Panc1 (cell line): Measurements from ENCODE around the gene FCRL5. TPM values are rescaled to one million over a fixed set of nuclear protein-coding genes. Genes with fewer than 3 reads are reported as not detected.

Experiments
- ATAC-seq: fragments of 200-7000 bp; cut with Tn5 transposase; 2 replicates; pipeline ENCODE4 v1.9.1; 2020; ENCODE audit warnings: mild to moderate bottlenecking, moderate library complexity
- BruUV-seq: library from RNA; stranded (reverse); fragments of 400-500 nt; replicated peaks from 2 replicates; lab custom pipeline; 2021; lab: Mats Ljungman, UMichigan
- CTCF ChIA-PET: fragments of 300-600 bp; sonication (Branson Sonifier 250); formaldehyde crosslinking; loops from one replicate; lab custom pipeline; 2022; ENCODE audit warnings: antibody characterized with exemption; lab: Charles Lee
- POLR2A ChIA-PET: fragments of 300-600 bp; sonication (Branson Sonifier 250); formaldehyde crosslinking; loops from one replicate; lab custom pipeline; 2022; ENCODE audit warnings: antibody characterized with exemption; lab: Charles Lee
- DNase-seq: peaks from one replicate; pipeline ENCODE4 v3.0.0-alpha.2; 2010; ENCODE audit warnings: low read depth, low spot score
- H3K27ac ChIP-seq: 2 replicates; pipeline ENCODE4 v1.5.1; 2011; ENCODE audit warnings: mild to moderate bottlenecking, low read length, inconsistent platforms
- H3K27me3 ChIP-seq: fragments of 200-500 bp; sonication (Bioruptor generic); 2 replicates; pipeline ENCODE4 v1.6.0; 2014; ENCODE audit warnings: low read length, inconsistent platforms; ENCODE audit not compliant: control insufficient read depth, insufficient read depth
- H3K36me3 ChIP-seq: fragments of 200-500 bp; sonication (Bioruptor generic); 2 replicates; pipeline ENCODE4 v1.5.1; 2014; ENCODE audit warnings: inconsistent platforms, mild to moderate bottlenecking, low read length, moderate library complexity; ENCODE audit not compliant: control insufficient read depth, insufficient read depth
- H3K4me1 ChIP-seq: 2 replicates; pipeline ENCODE4 v1.5.1; 2011; ENCODE audit warnings: inconsistent platforms, mild to moderate bottlenecking, low read length, moderate library complexity; ENCODE audit not compliant: control insufficient read depth, insufficient read depth
- H3K4me3 ChIP-seq, 2 experiments: 2 replicates each; pipeline ENCODE4 v1.5.1; 2011 to 2012; ENCODE audit warnings: low read depth in 2 of 2, low read length in 2 of 2, mild to moderate bottlenecking in 2 of 2, inconsistent platforms in 1 of 2, moderate library complexity in 1 of 2
- H3K9me3 ChIP-seq: fragments of 200-500 bp; sonication (Bioruptor generic); 2 replicates; pipeline ENCODE4 v1.5.1; 2014; ENCODE audit warnings: low read depth, mild to moderate bottlenecking, inconsistent platforms, low read length, moderate library complexity; ENCODE audit not compliant: control insufficient read depth, insufficient read depth
- CTCF ChIP-seq: fragments of 450-650 bp; IDR thresholded peaks from 2 replicates; pipeline ENCODE4 v1.5.1; 2017; ENCODE audit warnings: mild to moderate bottlenecking
- POLR2AphosphoS5 ChIP-seq: IDR thresholded peaks from 2 replicates; pipeline ENCODE4 v1.6.1; 2012; ENCODE audit warnings: mild to moderate bottlenecking, low read depth, low read length, moderate library complexity
- REST ChIP-seq, 2 experiments: IDR thresholded peaks; 2 replicates each; pipeline ENCODE4 v1.6.1; 2011 to 2012; ENCODE audit warnings: low read depth in 2 of 2, control low read depth in 1 of 2, low read length in 1 of 2, mild to moderate bottlenecking in 1 of 2, moderate library complexity in 1 of 2; ENCODE audit not compliant: insufficient read depth in 1 of 2
- SIN3A ChIP-seq: IDR thresholded peaks from 2 replicates; pipeline ENCODE4 v1.6.1; 2012; ENCODE audit warnings: low read depth, mild to moderate bottlenecking, low read length, moderate library complexity, borderline replicate concordance; ENCODE audit not compliant: insufficient read depth
- TCF7L2 ChIP-seq: IDR thresholded peaks from 2 replicates; pipeline ENCODE4 v1.6.1; 2011; ENCODE audit warnings: mild to moderate bottlenecking, low read depth, low read length, inconsistent platforms
- in situ Hi-C: cut with HindIII; loops from 2 replicates; pipeline ENCODE4 v1.10.0; 2016; ENCODE audit warnings: low sequenced_read_pairs, low pct_unique_long_range_greater_than_20kb
- intact Hi-C: fragments of 100-400 bp; cut with micrococcal nuclease; formaldehyde crosslinking; loops from one replicate; pipeline ENCODE4 v1.10.0; 2022; ENCODE audit not compliant: unreplicated experiment
- total RNA-seq: library from RNA; stranded (reverse); gene quantifications from one replicate; pipeline ENCODE4 v1.2.1, GENCODE V29; 2021; ENCODE audit not compliant: unreplicated experiment

The FCRL5 gene
- total RNA-seq, 1 experiment from 2014 or later = not detected

- Histone ChIP-seq H3K36me3 (no peaks in the 10 kb centered on the region), H3K4me3 (no peak overlapping the region), H3K9me3 (no peaks in the 10 kb centered on the region), H3K4me1 (no peaks in the 10 kb centered on the region), H3K27ac (no peak overlapping the region), H3K27me3 (peaks cover 7% of the 10 kb centered on the region)
- intact Hi-C loops = no loop called here
- ChIA-PET POLR2A (no interaction called here), CTCF (no interaction called here)
- in situ Hi-C loops = no loop called here
- ATAC-seq = no peak
- no peak for DNase-seq
- BruUV-seq = no TSS peak
- TF ChIP-seq POLR2AphosphoS5 (no peak), CTCF (no peak), SIN3A (no peak), REST (IDR thresholded peaks at IDR 0.05; ENCODE audit: insufficient read depth in 1 of 2, low read depth in 2 of 2, low read length in 1 of 2) (no peak), TCF7L2 (no peak)
These were observed 19.7 kb downstream of the FCRL5 start for GRCh38 chr1:157532569-157532968.

GRCh38 chr1:157523774-157524493 is 28.4 kb downstream of the FCRL5 start:
- ATAC-seq (no peak), DNase-seq (no peak)
- Histone ChIP-seq H3K27ac (no peak overlapping the region), H3K9me3 (no peaks in the 10 kb centered on the region), H3K4me1 (no peaks in the 10 kb centered on the region), H3K36me3 (no peaks in the 10 kb centered on the region), H3K27me3 (peaks cover 10% of the 10 kb centered on the region; the same call in 1 of the 2 replicates), H3K4me3 (no peak overlapping the region)
- no TSS peak for BruUV-seq
- ChIA-PET POLR2A (no interaction called here), CTCF (no interaction called here)
- in situ Hi-C loops (no loop called here), intact Hi-C loops (no loop called here)
- TF ChIP-seq CTCF = no peak
- no peak for TF ChIP-seq SIN3A
- TF ChIP-seq REST (IDR thresholded peaks at IDR 0.05; ENCODE audit: insufficient read depth in 1 of 2, low read depth in 2 of 2, low read length in 1 of 2) = no peak
- TF ChIP-seq POLR2AphosphoS5 = no peak
- TF ChIP-seq TCF7L2 = no peak
